RWPE2 (cell line): ENCODE results near the gene SPOCD1.

Experiments used
- ATAC-seq: fragments of 200-7000 bp; cut with Tn5 transposase; 3 replicates; pipeline ENCODE4 v1.9.1; 2021; ENCODE audit warnings: low read depth
- DNase-seq: peaks from one replicate; pipeline ENCODE4 v3.0.0-alpha.2; 2020; ENCODE audit warnings: low spot score
- H3K27ac ChIP-seq: fragments of 450-650 bp; 2 replicates; pipeline ENCODE4 v1.5.1; 2017; ENCODE audit warnings: mild to moderate bottlenecking; ENCODE audit not compliant: poor library complexity, severe bottlenecking
- H3K27me3 ChIP-seq: fragments of 250-450 bp; sonication (Bioruptor Pico); 2 replicates; pipeline ENCODE4 v1.5.1; 2021; ENCODE audit warnings: mild to moderate bottlenecking, moderate library complexity; ENCODE audit not compliant: insufficient read depth, poor library complexity, severe bottlenecking
- H3K36me3 ChIP-seq: fragments of 250-450 bp; sonication (Bioruptor Pico); 2 replicates; pipeline ENCODE4 v1.5.1; 2020; ENCODE audit warnings: low read depth, mild to moderate bottlenecking, moderate library complexity
- H3K4me1 ChIP-seq: fragments of 250-450 bp; sonication (Bioruptor Pico); 2 replicates; pipeline ENCODE4 v1.5.1; 2021; ENCODE audit warnings: mild to moderate bottlenecking, moderate library complexity; ENCODE audit not compliant: insufficient read depth, poor library complexity, severe bottlenecking
- H3K4me3 ChIP-seq: fragments of 250-450 bp; sonication (Bioruptor Pico); 2 replicates; pipeline ENCODE4 v1.5.1; 2021; ENCODE audit warnings: mild to moderate bottlenecking, moderate library complexity; ENCODE audit not compliant: severe bottlenecking
- H3K9me3 ChIP-seq: fragments of 250-450 bp; sonication (Bioruptor Pico); 2 replicates; pipeline ENCODE4 v1.5.1; 2021; ENCODE audit warnings: mild to moderate bottlenecking, moderate library complexity; ENCODE audit not compliant: severe bottlenecking
- TF ChIP-seq, protein P1 (sequence below): fragments of 450-650 bp; IDR thresholded peaks from one replicate; pipeline ENCODE4 v1.5.1; 2017; ENCODE audit warnings: mild to moderate bottlenecking, moderate library complexity; ENCODE audit not compliant: poor library complexity, severe bottlenecking

Gene SPOCD1

DNA sequence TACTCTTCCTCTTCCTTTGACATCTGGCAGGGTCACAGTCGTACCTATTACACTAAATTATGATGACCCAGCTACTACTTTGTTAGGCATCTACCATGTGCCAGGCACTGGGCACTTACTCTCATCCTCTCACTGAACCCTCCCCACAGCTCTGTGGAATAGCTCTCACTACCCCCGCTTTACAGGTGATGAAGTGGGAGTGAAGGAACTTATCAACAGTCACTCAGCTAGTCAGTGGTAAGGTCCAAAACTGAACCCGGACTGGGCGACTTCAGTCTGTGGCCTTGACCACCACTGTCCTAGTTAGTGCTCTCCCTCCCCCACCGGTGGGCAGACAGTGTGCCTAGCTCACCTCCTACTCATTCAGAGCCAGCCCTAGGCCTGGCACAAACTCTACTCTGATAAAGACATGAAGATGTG, 64.0 kb downstream of the SPOCD1 start:
- no peak overlapping the region for H3K4me3 ChIP-seq
- peaks cover 26% of the 10 kb centered on the region for H3K4me1 ChIP-seq

GRCh38 chr1:31750858-31751510, 64.8 kb downstream of the SPOCD1 start:
- TF ChIP-seq, protein P1, sequence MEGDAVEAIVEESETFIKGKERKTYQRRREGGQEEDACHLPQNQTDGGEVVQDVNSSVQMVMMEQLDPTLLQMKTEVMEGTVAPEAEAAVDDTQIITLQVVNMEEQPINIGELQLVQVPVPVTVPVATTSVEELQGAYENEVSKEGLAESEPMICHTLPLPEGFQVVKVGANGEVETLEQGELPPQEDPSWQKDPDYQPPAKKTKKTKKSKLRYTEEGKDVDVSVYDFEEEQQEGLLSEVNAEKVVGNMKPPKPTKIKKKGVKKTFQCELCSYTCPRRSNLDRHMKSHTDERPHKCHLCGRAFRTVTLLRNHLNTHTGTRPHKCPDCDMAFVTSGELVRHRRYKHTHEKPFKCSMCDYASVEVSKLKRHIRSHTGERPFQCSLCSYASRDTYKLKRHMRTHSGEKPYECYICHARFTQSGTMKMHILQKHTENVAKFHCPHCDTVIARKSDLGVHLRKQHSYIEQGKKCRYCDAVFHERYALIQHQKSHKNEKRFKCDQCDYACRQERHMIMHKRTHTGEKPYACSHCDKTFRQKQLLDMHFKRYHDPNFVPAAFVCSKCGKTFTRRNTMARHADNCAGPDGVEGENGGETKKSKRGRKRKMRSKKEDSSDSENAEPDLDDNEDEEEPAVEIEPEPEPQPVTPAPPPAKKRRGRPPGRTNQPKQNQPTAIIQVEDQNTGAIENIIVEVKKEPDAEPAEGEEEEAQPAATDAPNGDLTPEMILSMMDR: no peak
- H3K27me3 ChIP-seq: no peaks in the 10 kb centered on the region
- H3K27ac ChIP-seq: no peak overlapping the region
- DNase-seq (no peak), ATAC-seq (no peak)
- no peak overlapping the region for H3K4me3 ChIP-seq
- H3K36me3 ChIP-seq: no peaks in the 10 kb centered on the region
- H3K4me1 ChIP-seq: peaks cover 26% of the 10 kb centered on the region
- no peaks in the 10 kb centered on the region for H3K9me3 ChIP-seq

More for the DNA sequence above, 64.0 kb downstream of the SPOCD1 start:
- TF ChIP-seq, protein P1: no peak
- Histone ChIP-seq H3K36me3 (no peaks in the 10 kb centered on the region), H3K27me3 (no peaks in the 10 kb centered on the region), H3K9me3 (no peaks in the 10 kb centered on the region), H3K27ac (no peak overlapping the region)
- ATAC-seq (no peak), DNase-seq (no peak)

GRCh38 chr1:31749785-31750735, 65.8 kb downstream of the SPOCD1 start:
- TF ChIP-seq, protein P1: no peak
- Histone ChIP-seq H3K27me3 (no peaks in the 10 kb centered on the region), H3K36me3 (no peaks in the 10 kb centered on the region), H3K9me3 (no peaks in the 10 kb centered on the region), H3K27ac (no peak overlapping the region), H3K4me1 (peaks cover 21% of the 10 kb centered on the region), H3K4me3 (no peak overlapping the region)
- DNase-seq (no peak), ATAC-seq (no peak)

DNA sequence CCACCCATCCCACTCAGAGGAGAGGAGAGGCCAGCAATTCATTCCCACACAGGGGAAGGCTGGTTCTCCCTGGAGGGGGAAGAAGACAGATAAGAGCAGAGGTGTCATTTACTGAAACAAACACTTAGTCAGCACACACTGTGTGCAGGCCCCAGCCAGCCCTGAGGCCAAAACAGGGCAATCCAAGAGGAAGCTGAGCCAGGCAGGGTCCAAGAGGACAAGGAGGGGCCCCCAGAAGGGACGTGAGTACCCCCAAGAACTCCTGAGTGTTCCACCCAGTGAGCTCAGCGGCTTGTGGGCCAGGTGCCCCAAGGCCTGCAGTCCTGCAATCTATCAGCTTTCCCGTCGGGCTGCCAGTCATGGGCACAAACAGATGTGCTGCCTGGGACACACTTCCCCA, 67.5 kb downstream of the SPOCD1 start:
- H3K9me3 ChIP-seq: no peaks in the 10 kb centered on the region
- TF ChIP-seq, protein P1: no peak
- ATAC-seq (peak; percentile 32; the same call in 2 of the 3 replicates), DNase-seq (no peak)
- peaks cover 4% of the 10 kb centered on the region for H3K4me1 ChIP-seq
- no peak overlapping the region for H3K4me3 ChIP-seq
- H3K36me3 ChIP-seq: no peaks in the 10 kb centered on the region
- H3K27me3 ChIP-seq: no peaks in the 10 kb centered on the region
- no peak overlapping the region for H3K27ac ChIP-seq
